ENCODE results near the gene MYO9A.
"Not testable (repeated sequence)": the region's sequence is repeated elsewhere in the genome, so short reads cannot be mapped to it uniquely, and the experiment has no call there.

Gene MYO9A

DNA sequence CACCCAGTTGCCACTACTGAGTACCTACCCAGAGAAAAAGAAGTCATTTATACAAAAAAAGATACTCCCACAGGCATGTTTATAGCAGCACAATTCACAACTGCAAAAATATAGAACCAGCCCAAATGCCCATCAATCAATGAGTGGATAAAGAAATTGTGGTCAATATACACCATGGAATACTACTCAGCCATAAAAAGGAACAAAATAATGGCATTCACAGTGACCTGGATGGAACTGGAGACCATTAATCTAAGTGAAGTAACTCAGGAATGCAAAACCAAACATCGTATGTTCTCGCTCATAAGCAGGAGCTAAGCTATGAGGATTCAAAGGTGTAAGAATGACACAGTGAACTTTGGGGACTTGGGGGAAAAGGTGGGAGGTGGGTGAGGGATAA is 61.7 kb downstream of the MYO9A start:
- H3K9me3 ChIP-seq (ENCODE audit: low read length); H3K9ac ChIP-seq (ENCODE audit: low read length); H3K27ac ChIP-seq (ENCODE audit: low read depth, low read length); H3K27me3 ChIP-seq (ENCODE audit: control insufficient read depth in 1 of 2, insufficient read depth in 2 of 2, low read length in 2 of 2); H3K4me3 ChIP-seq (ENCODE audit: low read depth in 1 of 2, low read length in 2 of 2); H3K36me3 ChIP-seq (ENCODE audit: insufficient read depth, low read length): not testable (repeated sequence)
- H3K4me1 ChIP-seq (ENCODE audit: insufficient read depth, low read length): peaks cover 16% of the 10 kb centered on the region

DNA sequence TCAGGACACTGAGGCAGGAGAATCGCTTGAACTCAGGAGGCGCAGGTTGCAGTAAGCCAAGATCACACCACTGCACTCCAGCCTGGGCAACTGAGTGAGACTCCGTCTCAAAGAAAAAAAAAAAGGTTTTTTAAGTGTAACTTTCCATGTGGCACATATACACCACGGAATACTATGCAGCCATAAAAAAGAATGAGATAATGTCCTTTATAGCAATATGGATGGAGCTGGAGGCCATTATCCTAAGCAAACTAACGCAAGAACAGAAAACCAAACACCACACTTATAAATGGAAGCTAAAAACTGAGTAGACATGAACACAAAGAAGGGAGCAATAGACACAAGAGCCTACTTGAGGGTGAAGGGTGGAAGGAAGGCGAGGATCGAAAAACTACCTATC is 64.7 kb downstream of the MYO9A start:
- not testable (repeated sequence) for H3K27me3 ChIP-seq (ENCODE audit: control insufficient read depth in 1 of 2, insufficient read depth in 2 of 2, low read length in 2 of 2); H3K9me3 ChIP-seq (ENCODE audit: low read length); H3K4me3 ChIP-seq (ENCODE audit: low read depth in 1 of 2, low read length in 2 of 2); H3K9ac ChIP-seq (ENCODE audit: low read length); H3K36me3 ChIP-seq (ENCODE audit: insufficient read depth, low read length); H3K4me1 ChIP-seq (ENCODE audit: insufficient read depth, low read length); H3K27ac ChIP-seq (ENCODE audit: low read depth, low read length)

DNA sequence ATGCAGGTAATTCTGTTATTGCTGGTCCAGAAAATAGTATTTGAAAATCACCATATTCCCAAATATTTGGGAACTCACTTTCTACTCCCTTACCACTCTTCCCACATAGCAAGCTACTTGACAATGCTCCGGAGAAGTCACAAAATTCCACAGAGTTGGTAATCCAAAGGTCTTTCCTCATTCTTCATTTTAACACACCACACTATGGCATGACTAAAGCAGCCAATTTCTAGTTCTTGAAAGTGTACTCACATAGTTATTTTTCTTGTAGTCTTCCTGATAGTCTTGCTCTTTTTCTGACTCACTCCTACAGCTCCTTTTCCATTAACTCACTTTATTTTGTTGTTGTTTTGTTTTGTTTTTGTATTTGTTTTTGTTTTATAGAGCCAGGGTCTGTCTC is 67.2 kb downstream of the MYO9A start:
- no peak overlapping the region for H3K27ac ChIP-seq (ENCODE audit: low read depth, low read length)
- no peaks in the 10 kb centered on the region for H3K4me1 ChIP-seq (ENCODE audit: insufficient read depth, low read length)
- H3K9ac ChIP-seq (ENCODE audit: low read length): no peak overlapping the region
- peaks cover 8% of the 10 kb centered on the region for H3K36me3 ChIP-seq (ENCODE audit: insufficient read depth, low read length)
- H3K4me3 ChIP-seq (ENCODE audit: low read depth in 1 of 2, low read length in 2 of 2): no peak overlapping the region
- no peaks in the 10 kb centered on the region for H3K9me3 ChIP-seq (ENCODE audit: low read length)
- no peaks in the 10 kb centered on the region for H3K27me3 ChIP-seq (ENCODE audit: control insufficient read depth in 1 of 2, insufficient read depth in 2 of 2, low read length in 2 of 2)

DNA sequence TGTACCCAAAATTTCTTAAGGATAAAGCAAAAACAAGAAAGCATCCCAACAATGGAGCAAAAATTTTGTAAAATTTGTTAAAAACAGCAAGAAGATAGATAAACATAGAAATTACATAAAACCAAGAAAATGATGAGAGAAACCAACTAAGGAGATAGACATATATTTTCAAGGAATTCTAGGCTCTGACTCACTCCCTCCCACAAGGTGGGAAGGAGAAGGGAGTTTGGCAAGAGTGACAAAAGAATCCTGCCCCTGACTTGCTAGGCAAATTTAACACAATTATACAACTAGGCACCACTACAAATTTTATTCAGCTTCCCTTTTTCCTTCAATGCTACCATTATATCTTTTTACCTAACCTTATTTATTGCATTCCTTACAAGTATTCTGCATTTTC is 70.9 kb downstream of the MYO9A start:
- no peaks in the 10 kb centered on the region for H3K27me3 ChIP-seq (ENCODE audit: control insufficient read depth in 1 of 2, insufficient read depth in 2 of 2, low read length in 2 of 2)
- no peak overlapping the region for H3K27ac ChIP-seq (ENCODE audit: low read depth, low read length)
- no peaks in the 10 kb centered on the region for H3K4me1 ChIP-seq (ENCODE audit: insufficient read depth, low read length)
- H3K9ac ChIP-seq (ENCODE audit: low read length): no peak overlapping the region
- no peak overlapping the region for H3K4me3 ChIP-seq (ENCODE audit: low read depth in 1 of 2, low read length in 2 of 2)
- no peaks in the 10 kb centered on the region for H3K9me3 ChIP-seq (ENCODE audit: low read length)
- H3K36me3 ChIP-seq (ENCODE audit: insufficient read depth, low read length): peaks cover 9% of the 10 kb centered on the region

DNA sequence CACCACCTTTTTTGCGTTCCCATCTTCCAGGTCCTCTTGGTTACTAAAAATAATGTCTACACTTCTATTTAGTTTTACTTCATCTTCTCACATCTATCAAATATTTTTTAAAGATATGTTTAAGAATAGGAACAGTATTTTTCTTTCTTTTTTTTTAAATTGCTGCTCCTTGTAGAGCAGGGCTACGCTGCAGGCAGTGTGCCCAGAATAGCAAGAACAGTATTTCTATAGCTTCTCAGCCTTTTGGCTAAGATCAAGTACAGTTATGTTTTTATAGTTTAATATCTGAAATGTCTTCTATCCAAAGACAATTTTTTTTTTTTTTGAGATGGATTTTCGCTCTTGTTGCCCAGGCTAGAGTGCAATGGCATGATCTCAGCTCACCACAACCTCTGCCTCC is 73.0 kb downstream of the MYO9A start:
- Histone ChIP-seq H3K9me3 (ENCODE audit: low read length) (no peaks in the 10 kb centered on the region), H3K27me3 (ENCODE audit: control insufficient read depth in 1 of 2, insufficient read depth in 2 of 2, low read length in 2 of 2) (no peaks in the 10 kb centered on the region), H3K9ac (ENCODE audit: low read length) (no peak overlapping the region), H3K27ac (ENCODE audit: low read depth, low read length) (no peak overlapping the region), H3K4me3 (ENCODE audit: low read depth in 1 of 2, low read length in 2 of 2) (no peak overlapping the region), H3K36me3 (ENCODE audit: insufficient read depth, low read length) (peaks cover 9% of the 10 kb centered on the region), H3K4me1 (ENCODE audit: insufficient read depth, low read length) (no peaks in the 10 kb centered on the region)

DNA sequence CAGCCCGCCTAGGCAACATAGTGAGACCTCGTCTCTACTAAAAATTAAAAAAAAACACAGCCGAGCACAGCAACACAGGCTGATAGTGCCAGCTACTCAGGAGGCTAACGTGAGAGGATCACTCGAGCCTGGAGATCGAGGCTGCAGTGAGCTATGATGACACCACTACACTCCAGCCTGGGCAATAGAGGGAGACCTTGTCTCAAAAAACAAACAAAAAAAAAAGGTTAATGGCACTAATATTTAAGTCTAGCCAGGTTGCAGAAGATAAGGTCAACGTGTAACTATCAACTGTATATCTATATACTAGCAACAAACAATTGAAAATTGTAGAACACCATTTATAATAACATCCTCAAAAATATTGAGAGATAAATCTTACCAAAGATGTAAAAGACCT is 75.1 kb downstream of the MYO9A start:
- Histone ChIP-seq H3K4me3 (ENCODE audit: low read depth in 1 of 2, low read length in 2 of 2) (no peak overlapping the region), H3K36me3 (ENCODE audit: insufficient read depth, low read length) (peaks cover 9% of the 10 kb centered on the region), H3K9ac (ENCODE audit: low read length) (no peak overlapping the region)

DNA sequence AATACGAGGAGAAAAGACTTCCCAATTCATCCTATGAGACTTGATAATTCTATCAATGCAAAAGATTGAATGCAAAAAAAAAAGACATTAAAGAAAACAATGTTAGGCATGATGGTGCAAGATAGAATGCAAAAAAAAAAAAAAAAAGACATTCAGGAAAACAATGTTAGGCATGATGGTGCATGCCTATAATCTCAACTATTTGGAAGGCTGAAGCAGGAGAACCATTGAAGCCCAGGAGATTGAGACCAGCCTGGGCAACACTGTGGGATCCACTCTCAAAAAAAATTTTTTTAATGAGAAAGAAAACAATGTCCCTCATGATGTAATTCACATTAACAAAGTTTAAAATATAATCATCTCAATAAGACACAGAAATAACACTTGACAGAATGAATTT is 75.9 kb downstream of the MYO9A start:
- Histone ChIP-seq H3K9ac (ENCODE audit: low read length) (no peak overlapping the region), H3K9me3 (ENCODE audit: low read length) (no peaks in the 10 kb centered on the region), H3K27me3 (ENCODE audit: control insufficient read depth in 1 of 2, insufficient read depth in 2 of 2, low read length in 2 of 2) (no peaks in the 10 kb centered on the region), H3K4me1 (ENCODE audit: insufficient read depth, low read length) (no peaks in the 10 kb centered on the region), H3K36me3 (ENCODE audit: insufficient read depth, low read length) (peaks cover 9% of the 10 kb centered on the region), H3K27ac (ENCODE audit: low read depth, low read length) (no peak overlapping the region), H3K4me3 (ENCODE audit: low read depth in 1 of 2, low read length in 2 of 2) (no peak overlapping the region)

More for the DNA sequence above, 75.1 kb downstream of the MYO9A start:
- Histone ChIP-seq H3K27ac (ENCODE audit: low read depth, low read length) (no peak overlapping the region), H3K4me1 (ENCODE audit: insufficient read depth, low read length) (no peaks in the 10 kb centered on the region), H3K27me3 (ENCODE audit: control insufficient read depth in 1 of 2, insufficient read depth in 2 of 2, low read length in 2 of 2) (no peaks in the 10 kb centered on the region), H3K9me3 (ENCODE audit: low read length) (no peaks in the 10 kb centered on the region)

DNA sequence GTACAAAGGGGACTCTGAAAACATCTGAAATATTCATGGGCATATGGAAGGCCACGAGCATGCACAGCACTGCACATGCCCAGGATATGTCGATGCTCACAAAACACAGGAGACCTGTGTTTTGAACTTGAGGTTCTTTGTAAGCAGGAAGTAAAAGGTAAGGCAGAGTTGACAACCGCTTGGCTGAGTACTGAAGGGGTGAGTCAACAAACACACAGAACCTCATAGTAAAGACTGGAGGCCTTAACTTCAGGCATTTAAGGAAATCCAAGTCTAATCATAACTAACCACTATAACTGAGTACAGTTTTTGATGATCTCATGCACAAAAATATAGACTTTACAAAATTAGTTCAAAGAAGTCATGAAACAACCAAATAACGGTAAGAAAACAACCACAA is 80.6 kb downstream of the MYO9A start:
- no peak overlapping the region for H3K4me3 ChIP-seq (ENCODE audit: low read depth in 1 of 2, low read length in 2 of 2)
- H3K4me1 ChIP-seq (ENCODE audit: insufficient read depth, low read length): peaks cover 20% of the 10 kb centered on the region
- no peak overlapping the region for H3K9ac ChIP-seq (ENCODE audit: low read length)
- H3K36me3 ChIP-seq (ENCODE audit: insufficient read depth, low read length): no peaks in the 10 kb centered on the region
- H3K9me3 ChIP-seq (ENCODE audit: low read length): no peaks in the 10 kb centered on the region
- no peaks in the 10 kb centered on the region for H3K27me3 ChIP-seq (ENCODE audit: control insufficient read depth in 1 of 2, insufficient read depth in 2 of 2, low read length in 2 of 2)
- H3K27ac ChIP-seq (ENCODE audit: low read depth, low read length): no peak overlapping the region

DNA sequence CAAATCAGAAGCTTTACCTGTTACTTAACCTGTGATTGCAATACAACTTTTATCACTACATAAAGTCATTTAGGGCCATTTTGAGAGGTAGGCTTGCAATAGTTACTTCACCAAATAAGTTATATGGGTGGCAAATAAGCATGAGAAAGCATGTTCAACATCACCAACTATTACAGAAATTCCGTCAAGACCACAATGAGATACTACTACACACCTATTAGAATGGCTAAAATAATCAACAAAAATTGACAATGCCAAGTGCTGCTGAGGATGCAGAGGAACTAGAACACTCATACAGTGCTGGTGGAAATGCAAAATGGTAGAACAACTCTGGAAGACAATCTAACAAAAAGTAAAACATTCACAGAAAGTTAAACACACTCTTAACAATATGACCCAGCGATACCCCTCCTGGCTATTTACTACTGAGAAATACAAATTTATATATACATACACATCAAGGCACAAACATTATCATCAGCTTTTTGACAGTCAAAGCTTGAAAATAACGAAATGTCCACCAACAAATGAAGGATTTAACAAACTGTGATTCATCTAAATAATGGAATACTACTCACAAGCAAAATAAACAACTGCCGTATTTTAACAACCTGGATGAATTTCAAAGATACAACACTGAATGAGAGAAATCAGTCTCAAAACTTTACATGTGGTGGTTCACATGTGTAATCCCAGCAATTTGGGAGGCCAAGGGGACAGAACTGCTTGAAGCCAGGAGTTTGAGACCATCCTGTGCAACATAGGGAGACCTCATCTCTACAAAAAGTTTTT is 82.9 kb downstream of the MYO9A start:
- Histone ChIP-seq H3K9ac (ENCODE audit: low read length) (no peak overlapping the region), H3K4me1 (ENCODE audit: insufficient read depth, low read length) (peaks cover 20% of the 10 kb centered on the region), H3K27me3 (ENCODE audit: control insufficient read depth in 1 of 2, insufficient read depth in 2 of 2, low read length in 2 of 2) (no peaks in the 10 kb centered on the region), H3K9me3 (ENCODE audit: low read length) (no peaks in the 10 kb centered on the region), H3K4me3 (ENCODE audit: low read depth in 1 of 2, low read length in 2 of 2) (no peak overlapping the region), H3K27ac (ENCODE audit: low read depth, low read length) (no peak overlapping the region), H3K36me3 (ENCODE audit: insufficient read depth, low read length) (no peaks in the 10 kb centered on the region)

DNA sequence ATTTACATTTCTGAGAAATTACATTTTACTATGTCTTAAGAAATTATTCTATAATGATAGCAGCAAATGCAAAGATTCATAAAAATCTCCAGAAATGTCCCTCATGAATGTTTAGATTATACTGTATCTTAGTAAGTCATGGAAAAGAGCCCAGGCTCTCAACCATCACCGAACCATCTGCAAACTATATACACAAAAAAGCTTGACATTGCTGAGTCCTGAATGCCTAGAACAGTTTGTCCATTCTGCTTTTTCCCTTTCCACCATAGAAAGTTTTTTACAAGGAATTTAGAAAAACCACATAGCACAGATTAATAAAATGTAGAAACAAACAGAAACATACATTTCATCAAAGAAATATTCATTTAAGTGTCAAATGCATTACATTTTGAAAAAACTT is 83.6 kb downstream of the MYO9A start:
- Histone ChIP-seq H3K9me3 (ENCODE audit: low read length) (no peaks in the 10 kb centered on the region), H3K27ac (ENCODE audit: low read depth, low read length) (no peak overlapping the region), H3K4me3 (ENCODE audit: low read depth in 1 of 2, low read length in 2 of 2) (no peak overlapping the region), H3K36me3 (ENCODE audit: insufficient read depth, low read length) (no peaks in the 10 kb centered on the region), H3K9ac (ENCODE audit: low read length) (no peak overlapping the region), H3K4me1 (ENCODE audit: insufficient read depth, low read length) (peaks cover 20% of the 10 kb centered on the region), H3K27me3 (ENCODE audit: control insufficient read depth in 1 of 2, insufficient read depth in 2 of 2, low read length in 2 of 2) (no peaks in the 10 kb centered on the region)

DNA sequence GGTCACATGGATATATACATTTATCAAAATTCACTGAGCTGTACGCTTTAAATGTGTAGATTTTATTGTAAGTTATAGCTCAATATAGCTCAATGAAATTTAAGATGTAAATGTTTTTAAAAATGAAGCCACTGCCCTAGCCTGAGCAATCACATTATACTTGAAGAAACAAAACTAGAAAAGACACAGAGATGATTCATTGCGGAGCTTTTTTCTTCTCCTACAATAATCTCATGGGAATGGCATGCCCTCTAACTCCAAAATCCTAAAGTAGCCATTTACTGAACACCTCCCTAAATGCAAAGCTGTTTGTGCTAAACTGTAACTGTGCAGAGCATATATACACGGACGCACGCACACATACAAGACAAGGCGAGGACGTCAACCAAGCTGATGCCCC is 84.2 kb downstream of the MYO9A start:
- peaks cover 20% of the 10 kb centered on the region for H3K4me1 ChIP-seq (ENCODE audit: insufficient read depth, low read length)
- H3K9ac ChIP-seq (ENCODE audit: low read length): no peak overlapping the region
- no peaks in the 10 kb centered on the region for H3K27me3 ChIP-seq (ENCODE audit: control insufficient read depth in 1 of 2, insufficient read depth in 2 of 2, low read length in 2 of 2)
- H3K9me3 ChIP-seq (ENCODE audit: low read length): no peaks in the 10 kb centered on the region
- H3K27ac ChIP-seq (ENCODE audit: low read depth, low read length): no peak overlapping the region
- no peak overlapping the region for H3K4me3 ChIP-seq (ENCODE audit: low read depth in 1 of 2, low read length in 2 of 2)
- no peaks in the 10 kb centered on the region for H3K36me3 ChIP-seq (ENCODE audit: insufficient read depth, low read length)

DNA sequence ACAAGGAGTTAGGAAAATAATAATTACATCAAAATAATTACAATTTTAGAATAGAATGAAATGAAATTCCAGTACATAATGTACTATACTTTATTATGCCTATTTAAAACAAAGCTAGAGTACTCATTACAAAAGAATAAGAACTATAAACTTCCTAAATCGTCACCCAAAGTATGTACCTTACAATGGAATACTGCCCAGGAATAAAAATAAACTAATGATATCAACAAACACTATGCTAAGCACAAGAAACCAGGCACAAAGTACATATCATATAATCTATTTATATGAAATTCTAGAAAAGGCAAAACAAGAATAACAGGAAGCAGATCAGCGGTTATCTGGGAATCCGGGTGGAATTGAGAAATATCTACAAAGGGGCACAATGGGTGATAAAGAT is 84.7 kb downstream of the MYO9A start:
- no peaks in the 10 kb centered on the region for H3K27me3 ChIP-seq (ENCODE audit: control insufficient read depth in 1 of 2, insufficient read depth in 2 of 2, low read length in 2 of 2)
- no peaks in the 10 kb centered on the region for H3K9me3 ChIP-seq (ENCODE audit: low read length)
- no peak overlapping the region for H3K27ac ChIP-seq (ENCODE audit: low read depth, low read length)
- no peak overlapping the region for H3K9ac ChIP-seq (ENCODE audit: low read length)
- peaks cover 20% of the 10 kb centered on the region for H3K4me1 ChIP-seq (ENCODE audit: insufficient read depth, low read length)
- H3K36me3 ChIP-seq (ENCODE audit: insufficient read depth, low read length): no peaks in the 10 kb centered on the region
- H3K4me3 ChIP-seq (ENCODE audit: low read depth in 1 of 2, low read length in 2 of 2): no peak overlapping the region
